PC-3 (cell line): ENCODE results near the gene CD300C. TPM values are rescaled to one million over a fixed set of nuclear protein-coding genes. Genes with fewer than 3 reads are reported as not detected.

Source experiments
- ATAC-seq: fragments of 200-7000 bp; cut with Tn5 transposase; 2 replicates; pipeline ENCODE4 v1.9.1; 2020; ENCODE audit warnings: mild to moderate bottlenecking, moderate library complexity
- BruUV-seq: library from RNA; stranded (reverse); fragments of 400-500 nt; replicated peaks from 2 replicates; lab custom pipeline; 2021; lab: Mats Ljungman, UMichigan
- CTCF ChIA-PET: fragments of 300-600 bp; sonication (Branson Sonifier 250); formaldehyde crosslinking; loops from one replicate; lab custom pipeline; 2022; ENCODE audit warnings: antibody characterized with exemption; lab: Charles Lee
- POLR2A ChIA-PET: fragments of 300-600 bp; sonication (Branson Sonifier 250); formaldehyde crosslinking; loops from one replicate; lab custom pipeline; 2022; ENCODE audit warnings: antibody characterized with exemption; ENCODE audit not compliant: unreplicated experiment; lab: Charles Lee
- DNase-seq: peaks from one replicate; pipeline ENCODE4 v3.0.0-alpha.2; 2015
- H2AFZ ChIP-seq: fragments of 300-600 bp; sonication (generic); 2 replicates; pipeline ENCODE4 v1.6.0; 2016; ENCODE audit warnings: antibody characterized with exemption, low read length
- H3F3A ChIP-seq: fragments of 300-600 bp; sonication (generic); one replicate; pipeline ENCODE4 v1.6.0; 2017; ENCODE audit warnings: antibody characterized with exemption, low read length, control low read depth, mild to moderate bottlenecking; ENCODE audit not compliant: unreplicated experiment
- H3K27ac ChIP-seq: fragments of 300-600 bp; sonication (generic); 2 replicates; pipeline ENCODE4 v1.5.1; 2016; ENCODE audit warnings: mild to moderate bottlenecking, low read length
- H3K27me3 ChIP-seq: fragments of 300-600 bp; sonication (generic); 2 replicates; pipeline ENCODE4 v1.6.1; 2016; ENCODE audit warnings: low read length, mixed read lengths
- H3K36me3 ChIP-seq: fragments of 300-600 bp; sonication (generic); 2 replicates; pipeline ENCODE4 v1.6.1; 2016; ENCODE audit warnings: low read depth, mixed run types, low read length, mixed read lengths
- H3K4me1 ChIP-seq: fragments of 300-600 bp; sonication (generic); 2 replicates; pipeline ENCODE4 v1.5.1; 2016; ENCODE audit warnings: low read length; ENCODE audit not compliant: insufficient read depth
- H3K4me2 ChIP-seq: fragments of 300-600 bp; sonication (generic); 2 replicates; pipeline ENCODE4 v1.6.0; 2016; ENCODE audit warnings: low read length
- H3K4me3 ChIP-seq: fragments of 300-600 bp; sonication (generic); 2 replicates; pipeline ENCODE4 v1.5.1; 2016; ENCODE audit warnings: mild to moderate bottlenecking, low read length, mixed read lengths
- H3K79me2 ChIP-seq: fragments of 300-600 bp; sonication (generic); 2 replicates; pipeline ENCODE4 v1.6.1; 2017; ENCODE audit warnings: low read length, mixed read lengths
- H3K9ac ChIP-seq: fragments of 300-600 bp; sonication (generic); 2 replicates; pipeline ENCODE4 v1.6.0; 2016; ENCODE audit warnings: mild to moderate bottlenecking, low read length
- H3K9me2 ChIP-seq: fragments of 300-600 bp; sonication (generic); replicated peaks from 2 replicates; pipeline ENCODE4 v1.6.1; 2016; ENCODE audit warnings: mixed run types, low read length, mixed read lengths
- H3K9me3 ChIP-seq: fragments of 300-600 bp; sonication (generic); 2 replicates; pipeline ENCODE4 v1.6.1; 2016; ENCODE audit warnings: low read length, mixed read lengths
- H4K20me1 ChIP-seq: fragments of 300-600 bp; sonication (generic); 2 replicates; pipeline ENCODE4 v1.6.1; 2016; ENCODE audit warnings: low read length, mixed read lengths
- CTCF ChIP-seq: fragments of 300-600 bp; sonication (generic); conservative IDR thresholded peaks from 2 replicates; pipeline ENCODE4 v1.5.1; 2017; ENCODE audit warnings: antibody characterized with exemption, low read depth, mild to moderate bottlenecking, low read length
- EZH2 ChIP-seq: fragments of 300-600 bp; sonication (generic); IDR thresholded peaks from one replicate; pipeline ENCODE4 v1.6.1; 2017; ENCODE audit warnings: antibody characterized with exemption, mild to moderate bottlenecking, low read length; ENCODE audit not compliant: unreplicated experiment
- EZH2phosphoT487 ChIP-seq: fragments of 300-600 bp; sonication (generic); IDR thresholded peaks from 2 replicates; pipeline ENCODE4 v1.6.1; 2018; ENCODE audit warnings: mild to moderate bottlenecking, antibody characterized with exemption, low read length, borderline replicate concordance
- intact Hi-C: fragments of 100-400 bp; cut with micrococcal nuclease; formaldehyde crosslinking; loops from 2 replicates; pipeline ENCODE4 v1.9.0; 2023
- total RNA-seq: library from RNA; depleted of rRNA; stranded (reverse); fragments of >200 nt; gene quantifications from 2 replicates; pipeline ENCODE4 v1.2.3, GENCODE V29; 2014

The CD300C gene
- total RNA-seq, 1 experiment from 2014 or later: not detected

- H3K36me3 ChIP-seq: no peaks in the 10 kb centered on the region
- ChIA-PET CTCF (interaction anchor here (0.5 to 0.7 kb wide), 3 partner anchors 41 to 91 kb away, joined by 3 to 4 read pairs (median 4); no protein-coding TSS in a partner anchor), POLR2A (no interaction called here)
- DNase-seq (peak; percentile 64), ATAC-seq (peak; percentile 15; the same call in 1 of the 2 replicates)
- no peaks in the 10 kb centered on the region for H3K9me2 ChIP-seq
- no peak overlapping the region for H2AFZ ChIP-seq
- no peaks in the 10 kb centered on the region for H4K20me1 ChIP-seq
- no peak overlapping the region for H3K9ac ChIP-seq
- H3K4me3 ChIP-seq: no peak overlapping the region
- no peak overlapping the region for H3K4me2 ChIP-seq
- intact Hi-C loops: no loop called here
- H3K9me3 ChIP-seq: no peaks in the 10 kb centered on the region
- no peaks in the 10 kb centered on the region for H3F3A ChIP-seq
- BruUV-seq: no TSS peak
- peak; percentile 90 for TF ChIP-seq CTCF
- TF ChIP-seq EZH2: no peak
- peaks cover 34% of the 10 kb centered on the region for H3K27me3 ChIP-seq
- peaks cover 14% of the 10 kb centered on the region for H3K4me1 ChIP-seq
- no peak overlapping the region for H3K27ac ChIP-seq
- H3K79me2 ChIP-seq: no peaks in the 10 kb centered on the region
Measured at GRCh38 chr17:74566132-74566753, 20.3 kb upstream of the CD300C start.

- peaks cover 11% of the 10 kb centered on the region for H3K4me1 ChIP-seq
- H3K79me2 ChIP-seq: no peaks in the 10 kb centered on the region
- no peak overlapping the region for H3K4me3 ChIP-seq
- no peaks in the 10 kb centered on the region for H4K20me1 ChIP-seq
- H2AFZ ChIP-seq: no peak overlapping the region
- no TSS peak for BruUV-seq
- intact Hi-C loops: no loop called here
- no peaks in the 10 kb centered on the region for H3K36me3 ChIP-seq
- TF ChIP-seq EZH2: no peak
- TF ChIP-seq CTCF: no peak
- TF ChIP-seq EZH2phosphoT487: no peak
- H3K27ac ChIP-seq: no peak overlapping the region
- H3F3A ChIP-seq: no peaks in the 10 kb centered on the region
- DNase-seq (peak; percentile 12), ATAC-seq (no peak)
- peaks cover 42% of the 10 kb centered on the region for H3K27me3 ChIP-seq
- H3K9me3 ChIP-seq: no peaks in the 10 kb centered on the region
- POLR2A ChIA-PET: no interaction called here
- H3K9me2 ChIP-seq: no peaks in the 10 kb centered on the region
- no peak overlapping the region for H3K4me2 ChIP-seq
- no peak overlapping the region for H3K9ac ChIP-seq
- CTCF ChIA-PET: interaction anchor here (0.6 kb wide), 1 partner anchor 163 kb away, joined by 3 read pairs; no protein-coding TSS in a partner anchor
Measured at GRCh38 chr17:74565126-74565525, 19.2 kb upstream of the CD300C start.

- Histone ChIP-seq H3K9ac (no peak overlapping the region), H3K27ac (no peak overlapping the region), H3K9me2 (no peaks in the 10 kb centered on the region), H2AFZ (no peak overlapping the region), H3K36me3 (no peaks in the 10 kb centered on the region), H3K4me3 (no peak overlapping the region), H3F3A (no peaks in the 10 kb centered on the region), H3K9me3 (no peaks in the 10 kb centered on the region), H3K4me1 (no peaks in the 10 kb centered on the region), H3K79me2 (no peaks in the 10 kb centered on the region), H4K20me1 (no peaks in the 10 kb centered on the region), H3K27me3 (peaks cover 54% of the 10 kb centered on the region), H3K4me2 (no peak overlapping the region)
- no peak for TF ChIP-seq EZH2
- BruUV-seq: no TSS peak
- ATAC-seq: no peak
- intact Hi-C loops: no loop called here
- DNase-seq: no peak
- CTCF ChIA-PET: no interaction called here
- POLR2A ChIA-PET: no interaction called here
Measured at GRCh38 chr17:74563358-74563757, 17.4 kb upstream of the CD300C start.
